Progenitor cell of endocrine pancreas (in vitro differentiated cells): ENCODE results near the gene TMEM130. TPM values are rescaled to one million over a fixed set of nuclear protein-coding genes. Genes with fewer than 3 reads are reported as not detected.
"Not testable (repeated sequence)": the region's sequence is repeated elsewhere in the genome, so short reads cannot be mapped to it uniquely, and the experiment has no call there.

Experiments used
- DNase-seq: peaks from one replicate; pipeline ENCODE4 v3.0.0; 2021; ENCODE audit warnings: low spot score; ENCODE audit not compliant: unreplicated experiment
- H3K27ac Mint-ChIP-seq: 2 replicates; pipeline ENCODE4 v1.8.0; 2021; ENCODE audit warnings: mild to moderate bottlenecking, moderate library complexity, mixed read lengths
- H3K27me3 Mint-ChIP-seq: 2 replicates; pipeline ENCODE4 v1.8.0; 2021; ENCODE audit warnings: mixed read lengths
- H3K36me3 Mint-ChIP-seq: 2 replicates; pipeline ENCODE4 v1.8.0; 2022; ENCODE audit warnings: mixed read lengths; ENCODE audit not compliant: insufficient read depth
- H3K4me1 Mint-ChIP-seq: 2 replicates; pipeline ENCODE4 v1.8.0; 2021; ENCODE audit warnings: low read depth, mixed read lengths
- H3K4me3 Mint-ChIP-seq: 2 replicates; pipeline ENCODE4 v1.8.0; 2021; ENCODE audit warnings: low read depth, mild to moderate bottlenecking, moderate library complexity, mixed read lengths
- H3K9me3 Mint-ChIP-seq: 2 replicates; pipeline ENCODE4 v1.8.0; 2021; ENCODE audit warnings: low read depth, mixed read lengths
- total RNA-seq: library from RNA; stranded (reverse); gene quantifications from 2 replicates; pipeline ENCODE4 v1.2.1, GENCODE V29; 2021
- TF ChIP-seq, protein P1 (sequence below): fragments of 200-600 bp; sonication (generic); IDR thresholded peaks from one replicate; pipeline ENCODE4 v1.5.0; 2021; ENCODE audit warnings: antibody characterized with exemption, mild to moderate bottlenecking; ENCODE audit not compliant: unreplicated experiment

The TMEM130 gene
- total RNA-seq, 1 donor from 2014 or later: 0.60 TPM

DNA sequence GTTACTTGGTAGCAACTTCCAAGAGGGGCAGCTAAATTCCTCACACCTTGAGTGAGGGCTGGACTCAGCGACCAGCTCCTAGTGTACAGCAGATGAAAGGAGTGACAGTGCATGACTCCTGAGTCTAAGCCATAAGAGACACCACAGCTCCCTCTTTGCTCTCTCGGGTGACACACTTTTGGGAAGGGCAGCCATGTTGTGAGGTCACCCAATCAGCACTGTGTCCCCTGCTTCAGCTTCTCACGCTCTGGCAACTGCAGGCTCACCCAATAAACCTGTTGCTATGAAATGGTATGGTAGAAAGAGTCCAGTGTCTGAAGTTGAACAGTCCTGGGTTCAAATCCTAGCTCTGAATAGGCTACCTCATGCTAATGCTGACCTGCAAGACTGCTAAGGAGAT lies 20.9 kb downstream of the TMEM130 start:
- Mint-ChIP-seq H3K36me3 (no peaks in the 10 kb centered on the region), H3K4me1 (peaks cover 2% of the 10 kb centered on the region), H3K27ac (no peak overlapping the region), H3K9me3 (peaks cover 3% of the 10 kb centered on the region), H3K4me3 (no peak overlapping the region), H3K27me3 (peaks cover 7% of the 10 kb centered on the region)
- TF ChIP-seq, protein P1, sequence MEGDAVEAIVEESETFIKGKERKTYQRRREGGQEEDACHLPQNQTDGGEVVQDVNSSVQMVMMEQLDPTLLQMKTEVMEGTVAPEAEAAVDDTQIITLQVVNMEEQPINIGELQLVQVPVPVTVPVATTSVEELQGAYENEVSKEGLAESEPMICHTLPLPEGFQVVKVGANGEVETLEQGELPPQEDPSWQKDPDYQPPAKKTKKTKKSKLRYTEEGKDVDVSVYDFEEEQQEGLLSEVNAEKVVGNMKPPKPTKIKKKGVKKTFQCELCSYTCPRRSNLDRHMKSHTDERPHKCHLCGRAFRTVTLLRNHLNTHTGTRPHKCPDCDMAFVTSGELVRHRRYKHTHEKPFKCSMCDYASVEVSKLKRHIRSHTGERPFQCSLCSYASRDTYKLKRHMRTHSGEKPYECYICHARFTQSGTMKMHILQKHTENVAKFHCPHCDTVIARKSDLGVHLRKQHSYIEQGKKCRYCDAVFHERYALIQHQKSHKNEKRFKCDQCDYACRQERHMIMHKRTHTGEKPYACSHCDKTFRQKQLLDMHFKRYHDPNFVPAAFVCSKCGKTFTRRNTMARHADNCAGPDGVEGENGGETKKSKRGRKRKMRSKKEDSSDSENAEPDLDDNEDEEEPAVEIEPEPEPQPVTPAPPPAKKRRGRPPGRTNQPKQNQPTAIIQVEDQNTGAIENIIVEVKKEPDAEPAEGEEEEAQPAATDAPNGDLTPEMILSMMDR: no peak
- no peak for DNase-seq

DNA sequence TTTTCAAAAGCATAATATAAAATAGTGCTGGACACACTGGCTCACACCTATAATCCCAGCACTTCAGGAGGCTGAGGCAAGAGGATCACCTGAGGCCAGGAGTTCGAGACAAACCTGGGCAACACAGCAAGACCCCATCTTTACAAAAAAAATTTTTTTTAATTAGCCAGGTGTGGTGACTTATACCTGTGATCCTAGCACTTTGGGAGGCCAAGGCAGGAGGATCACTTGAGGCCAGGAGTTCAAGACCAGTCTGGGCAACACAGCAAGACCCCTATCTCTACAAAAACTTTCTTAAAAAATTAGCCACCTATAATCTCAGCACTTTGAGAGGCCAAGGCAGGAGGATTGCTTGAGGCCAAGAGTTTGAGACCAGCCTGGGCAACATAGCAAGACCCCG lies 27.3 kb downstream of the TMEM130 start:
- not testable (repeated sequence) for H3K9me3 Mint-ChIP-seq, H3K4me3 Mint-ChIP-seq, H3K27me3 Mint-ChIP-seq, DNase-seq, H3K36me3 Mint-ChIP-seq, H3K27ac Mint-ChIP-seq, H3K4me1 Mint-ChIP-seq

DNA sequence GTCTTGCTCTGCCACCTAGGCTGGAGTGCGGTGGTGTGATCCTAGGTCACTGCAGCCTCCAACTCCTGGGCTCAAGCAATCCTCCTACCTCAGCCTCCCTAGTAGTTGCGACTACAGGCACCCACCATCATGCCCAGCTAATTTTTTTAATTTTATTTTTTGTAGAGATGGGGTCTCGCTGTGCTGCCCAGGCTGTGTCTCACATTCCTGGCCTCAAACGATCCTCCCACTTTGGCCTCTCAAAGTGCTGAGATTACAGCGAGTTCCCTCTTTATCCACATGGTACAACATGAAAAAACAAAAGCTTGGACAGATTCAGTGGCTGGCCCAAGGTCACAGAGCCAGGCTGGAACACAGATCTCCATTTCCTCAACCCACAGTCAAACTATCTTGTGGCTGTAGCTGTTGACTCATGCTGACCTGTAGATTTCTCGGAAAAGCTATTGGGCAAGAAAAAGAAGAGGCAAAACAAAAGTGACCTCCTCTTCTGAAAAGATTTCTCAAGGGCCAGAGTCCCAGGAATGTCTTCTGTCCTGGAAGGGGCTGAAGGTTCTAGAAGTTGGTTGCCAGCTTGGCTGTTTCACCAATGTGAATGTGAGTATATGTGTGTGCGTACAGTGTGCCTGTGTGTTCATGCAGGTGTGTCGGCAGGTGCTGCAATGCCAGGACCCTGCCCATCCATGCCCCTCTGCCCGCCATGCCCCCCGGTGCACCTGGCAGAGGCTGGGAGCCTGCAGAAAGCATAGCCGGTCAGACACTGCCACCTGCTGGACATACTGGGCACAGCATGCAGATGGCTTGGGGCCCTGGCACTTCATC lies 28.4 kb downstream of the TMEM130 start:
- Mint-ChIP-seq H3K4me1 (no peaks in the 10 kb centered on the region), H3K27me3 (peaks cover 8% of the 10 kb centered on the region), H3K9me3 (no peaks in the 10 kb centered on the region), H3K4me3 (no peak overlapping the region), H3K27ac (no peak overlapping the region), H3K36me3 (no peaks in the 10 kb centered on the region)
- TF ChIP-seq, protein P1: peak; percentile 99
- peak; percentile 78 for DNase-seq

DNA sequence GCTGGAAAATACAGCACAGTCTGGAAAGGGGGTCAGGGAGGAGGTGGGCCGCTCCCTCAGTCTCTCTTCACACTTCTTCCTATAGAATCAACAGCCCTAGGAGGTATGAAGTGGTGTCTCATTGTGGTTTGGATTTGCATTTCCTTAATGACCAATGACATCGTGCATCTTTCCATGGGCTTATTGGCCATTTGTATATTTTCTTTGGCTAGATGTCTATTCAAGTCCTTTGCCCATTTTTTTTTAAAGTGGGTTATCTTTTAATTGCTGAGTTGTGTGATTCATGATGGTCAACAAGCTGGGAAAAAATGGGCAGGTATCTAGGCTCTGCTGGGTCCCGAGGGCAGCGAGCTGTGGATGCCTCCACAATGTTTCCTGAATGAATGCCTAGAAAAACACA lies 29.1 kb downstream of the TMEM130 start:
- DNase-seq: no peak
- Mint-ChIP-seq H3K9me3 (no peaks in the 10 kb centered on the region), H3K4me3 (no peak overlapping the region), H3K4me1 (no peaks in the 10 kb centered on the region), H3K27ac (no peak overlapping the region), H3K36me3 (no peaks in the 10 kb centered on the region), H3K27me3 (peaks cover 8% of the 10 kb centered on the region)
- TF ChIP-seq, protein P1: no peak

DNA sequence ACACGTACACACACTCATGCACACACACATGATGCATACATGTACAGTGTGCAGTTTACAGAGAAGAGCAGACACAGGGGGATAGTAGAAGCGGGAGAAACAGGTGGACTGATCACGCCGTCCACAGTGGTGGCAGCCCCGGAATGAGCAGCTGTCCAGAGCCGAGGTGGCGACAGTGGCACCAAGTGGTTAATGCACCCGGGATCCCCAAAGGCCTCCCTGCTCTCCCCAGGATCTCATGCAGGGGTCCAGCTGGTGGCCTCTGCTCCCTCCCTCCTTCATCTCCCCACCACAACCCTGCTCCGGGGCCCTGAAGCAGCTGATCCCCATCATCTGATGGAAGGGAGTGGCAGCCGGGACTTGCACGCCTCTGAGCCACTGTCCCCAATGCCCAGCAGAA lies 29.7 kb downstream of the TMEM130 start:
- TF ChIP-seq, protein P1: no peak
- no peaks in the 10 kb centered on the region for H3K4me1 Mint-ChIP-seq
- H3K9me3 Mint-ChIP-seq: no peaks in the 10 kb centered on the region
- no peak overlapping the region for H3K4me3 Mint-ChIP-seq
- no peaks in the 10 kb centered on the region for H3K36me3 Mint-ChIP-seq
- H3K27ac Mint-ChIP-seq: no peak overlapping the region
- peaks cover 8% of the 10 kb centered on the region for H3K27me3 Mint-ChIP-seq
- no peak for DNase-seq

DNA sequence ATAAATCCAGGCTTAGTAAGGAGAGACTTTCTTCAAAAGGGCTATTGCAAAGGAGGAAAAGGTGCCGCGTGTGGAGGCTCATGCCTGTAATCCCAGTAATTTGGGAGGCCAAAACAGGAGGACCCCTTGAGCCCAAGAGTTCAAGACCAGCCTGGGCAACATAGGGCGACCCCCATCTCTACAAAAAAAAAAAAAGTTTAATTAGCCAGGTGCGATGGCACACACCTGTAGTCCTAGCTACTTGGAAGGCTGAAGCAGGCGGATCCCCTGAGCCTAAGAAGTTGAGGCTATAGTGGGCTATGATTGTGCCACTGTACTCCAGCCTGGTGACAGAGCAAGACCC lies 32.2 kb downstream of the TMEM130 start:
- Mint-ChIP-seq H3K4me1 (no peaks in the 10 kb centered on the region), H3K27ac (no peak overlapping the region), H3K9me3 (no peaks in the 10 kb centered on the region), H3K27me3 (peaks cover 3% of the 10 kb centered on the region), H3K36me3 (no peaks in the 10 kb centered on the region), H3K4me3 (no peak overlapping the region)
- TF ChIP-seq, protein P1: no peak
- DNase-seq: no peak
